CD4-positive, alpha-beta T cell (primary cell): ENCODE data around the gene AKR1E2. TPM values are rescaled to one million over a fixed set of nuclear protein-coding genes. Genes with fewer than 3 reads are reported as not detected.

ENCODE experiments used
- ATAC-seq: fragments of 200-7000 bp; cut with Tn5 transposase; one replicate; pipeline ENCODE4 v1.10.0; 2022; ENCODE audit warnings: mild to moderate bottlenecking; ENCODE audit not compliant: poor library complexity
- CTCF ChIA-PET: fragments of 350-600 bp; sonication (Branson Sonifier 250); formaldehyde crosslinking; loops from one replicate; lab custom pipeline; 2021; ENCODE audit warnings: antibody characterized with exemption, inconsistent platforms; lab: Charles Lee
- POLR2A ChIA-PET: fragments of 350-600 bp; sonication (Branson Sonifier 250); formaldehyde crosslinking; loops from one replicate; lab custom pipeline; 2021; ENCODE audit warnings: antibody characterized with exemption, inconsistent platforms; lab: Charles Lee
- DNase-seq, 14 experiments: peaks; one replicate each; pipeline ENCODE4 v3.0.0-alpha.2; 2013 to 2020; ENCODE audit warnings: mixed read lengths in 2 of 14
- H3K27ac ChIP-seq, 2 donors: one replicate each; pipeline versions ENCODE4 v1.5.1 to v1.7.0; 2013; ENCODE audit warnings: low read length in 2 of 2, low read depth in 1 of 2, mild to moderate bottlenecking in 1 of 2
- H3K27me3 ChIP-seq, 2 experiments: 1 replicate in 1 of 2; 2 replicates in 1 of 2; pipeline versions ENCODE4 v1.6.1 to v1.7.0; 2013; ENCODE audit warnings: low read length in 2 of 2, control low read depth in 1 of 2, mild to moderate bottlenecking in 1 of 2, moderate library complexity in 1 of 2; ENCODE audit not compliant: insufficient read depth in 2 of 2, control insufficient read depth in 1 of 2
- H3K36me3 ChIP-seq: one replicate; pipeline ENCODE4 v1.6.1; 2013; ENCODE audit warnings: low read length, control low read depth; ENCODE audit not compliant: insufficient read depth
- H3K4me1 ChIP-seq: one replicate; pipeline ENCODE4 v1.6.1; 2013; ENCODE audit warnings: low read length, control low read depth; ENCODE audit not compliant: insufficient read depth
- H3K4me3 ChIP-seq: one replicate; pipeline ENCODE4 v1.5.1; 2013; ENCODE audit warnings: mild to moderate bottlenecking, low read length, moderate library complexity
- H3K9me3 ChIP-seq, 2 experiments: 1 replicate in 1 of 2; 2 replicates in 1 of 2; pipeline versions ENCODE4 v1.6.1 to v1.7.0; 2013; ENCODE audit warnings: low read length in 2 of 2, mild to moderate bottlenecking in 2 of 2, control low read depth in 1 of 2, moderate library complexity in 1 of 2; ENCODE audit not compliant: control insufficient read depth in 1 of 2, insufficient read depth in 1 of 2
- H3K27ac Mint-ChIP-seq: one replicate; pipeline ENCODE4 v1.8.0; 2020; ENCODE audit warnings: mixed read lengths
- H3K27me3 Mint-ChIP-seq: one replicate; pipeline ENCODE4 v1.8.0; 2021; ENCODE audit warnings: mixed read lengths
- H3K36me3 Mint-ChIP-seq: one replicate; pipeline ENCODE4 v1.8.0; 2021; ENCODE audit warnings: low read depth, mixed read lengths
- H3K4me1 Mint-ChIP-seq: one replicate; pipeline ENCODE4 v1.8.0; 2021; ENCODE audit warnings: low read depth, mixed read lengths
- H3K4me3 Mint-ChIP-seq: one replicate; pipeline ENCODE4 v1.8.0; 2020; ENCODE audit warnings: mild to moderate bottlenecking, mixed read lengths
- H3K9me3 Mint-ChIP-seq: one replicate; pipeline ENCODE4 v1.8.0; 2020; ENCODE audit warnings: mixed read lengths
- CTCF ChIP-seq: fragments of 200-600 bp; IDR thresholded peaks from one replicate; pipeline ENCODE4 v1.8.0; 2022; ENCODE audit warnings: antibody characterized with exemption, mild to moderate bottlenecking
- intact Hi-C, 2 experiments: fragments of 100-400 bp; cut with DNase I in 1 of 2; cut with micrococcal nuclease in 1 of 2; formaldehyde crosslinking; loops; one replicate each; pipeline versions ENCODE4 v1.15.1 to v1.9.0; 2023 to 2025; cut with DNase I, micrococcal nuclease
- total RNA-seq, 174 experiments: library from RNA in 2 of 174; stranded (reverse) in 2 of 174; gene quantifications; one replicate each; pipeline ENCODE4 v1.2.3 and lab custom pipeline; 2021 to 2026

AKR1E2 gene
- total RNA-seq, 2 experiments from 2014 or later: 26.0 to 30.4 TPM

- POLR2A ChIA-PET: no interaction called here
- Histone ChIP-seq H3K4me1 (peaks cover 9% of the 10 kb centered on the region), H3K27ac (no peak overlapping the region), H3K4me3 (no peak overlapping the region), H3K36me3 (no peaks in the 10 kb centered on the region), H3K27me3 (no peaks in the 10 kb centered on the region), H3K9me3 (no peaks in the 10 kb centered on the region)
- ATAC-seq: no peak
- Mint-ChIP-seq H3K4me1 (peaks cover 8% of the 10 kb centered on the region), H3K27ac (no peak overlapping the region), H3K36me3 (peaks cover 15% of the 10 kb centered on the region), H3K27me3 (no peaks in the 10 kb centered on the region), H3K9me3 (no peaks in the 10 kb centered on the region), H3K4me3 (no peak overlapping the region)
- no peak for DNase-seq
- intact Hi-C loops: loop anchor here in 1 of 2 experiments (10.0 kb wide), 2 partner anchors 244 to 1024 kb away; partner anchors contain the start of gene AKR1C3
- TF ChIP-seq CTCF: no peak
- CTCF ChIA-PET: interaction anchor here (1.1 kb wide), 1 partner anchor 24 kb away, joined by 4 read pairs; the partner anchor contains the start of gene AKR1E2
These were observed 25.2 kb downstream of the AKR1E2 start for GRCh38 chr10:4851176-4851575.

- no peaks in the 10 kb centered on the region for H3K27me3 ChIP-seq
- H3K36me3 ChIP-seq: no peaks in the 10 kb centered on the region
- no peak for TF ChIP-seq CTCF
- no peaks in the 10 kb centered on the region for H3K9me3 ChIP-seq
- CTCF ChIA-PET: interaction anchor here (1.1 kb wide), 1 partner anchor 25 kb away, joined by 4 read pairs; the partner anchor contains the start of gene AKR1E2
- Mint-ChIP-seq H3K4me3 (no peak overlapping the region), H3K9me3 (no peaks in the 10 kb centered on the region), H3K36me3 (peaks cover 18% of the 10 kb centered on the region), H3K4me1 (peaks cover 8% of the 10 kb centered on the region), H3K27ac (no peak overlapping the region), H3K27me3 (no peaks in the 10 kb centered on the region)
- peaks cover 9% of the 10 kb centered on the region for H3K4me1 ChIP-seq
- DNase-seq: no peak
- intact Hi-C loops: loop anchor here in 1 of 2 experiments (10.0 kb wide), 2 partner anchors 243 to 1023 kb away; partner anchors contain the start of gene AKR1C3
- ATAC-seq: no peak
- no peak overlapping the region for H3K27ac ChIP-seq
- no peak overlapping the region for H3K4me3 ChIP-seq
- POLR2A ChIA-PET: no interaction called here
These were observed 25.8 kb downstream of the AKR1E2 start for GRCh38 chr10:4851846-4852245.

- ChIA-PET POLR2A (no interaction called here), CTCF (interaction anchor here (0.7 kb wide), 1 partner anchor 666 kb away, joined by 4 read pairs; no protein-coding TSS in a partner anchor)
- H3K27ac Mint-ChIP-seq: no peak overlapping the region
These were observed 40.1 kb downstream of the AKR1E2 start for GRCh38 chr10:4865945-4866661.

More at GRCh38 chr10:4865945-4866661, 40.1 kb downstream of the AKR1E2 start:
- H3K27ac ChIP-seq: no peak overlapping the region
- no peak for TF ChIP-seq CTCF
- peaks cover 7% of the 10 kb centered on the region for H3K4me1 Mint-ChIP-seq
- ATAC-seq (no peak), DNase-seq (no peak)
- H3K9me3 Mint-ChIP-seq: no peaks in the 10 kb centered on the region
- H3K9me3 ChIP-seq: no peaks in the 10 kb centered on the region
- intact Hi-C loops: no loop called here
- no peaks in the 10 kb centered on the region for H3K27me3 ChIP-seq
- no peaks in the 10 kb centered on the region for H3K4me1 ChIP-seq
- H3K4me3 Mint-ChIP-seq: no peak overlapping the region
- H3K36me3 Mint-ChIP-seq: no peaks in the 10 kb centered on the region
- H3K36me3 ChIP-seq: no peaks in the 10 kb centered on the region
- no peaks in the 10 kb centered on the region for H3K27me3 Mint-ChIP-seq
- no peak overlapping the region for H3K4me3 ChIP-seq
